ENCODE results near the gene RAB12.

The RAB12 gene

DNA sequence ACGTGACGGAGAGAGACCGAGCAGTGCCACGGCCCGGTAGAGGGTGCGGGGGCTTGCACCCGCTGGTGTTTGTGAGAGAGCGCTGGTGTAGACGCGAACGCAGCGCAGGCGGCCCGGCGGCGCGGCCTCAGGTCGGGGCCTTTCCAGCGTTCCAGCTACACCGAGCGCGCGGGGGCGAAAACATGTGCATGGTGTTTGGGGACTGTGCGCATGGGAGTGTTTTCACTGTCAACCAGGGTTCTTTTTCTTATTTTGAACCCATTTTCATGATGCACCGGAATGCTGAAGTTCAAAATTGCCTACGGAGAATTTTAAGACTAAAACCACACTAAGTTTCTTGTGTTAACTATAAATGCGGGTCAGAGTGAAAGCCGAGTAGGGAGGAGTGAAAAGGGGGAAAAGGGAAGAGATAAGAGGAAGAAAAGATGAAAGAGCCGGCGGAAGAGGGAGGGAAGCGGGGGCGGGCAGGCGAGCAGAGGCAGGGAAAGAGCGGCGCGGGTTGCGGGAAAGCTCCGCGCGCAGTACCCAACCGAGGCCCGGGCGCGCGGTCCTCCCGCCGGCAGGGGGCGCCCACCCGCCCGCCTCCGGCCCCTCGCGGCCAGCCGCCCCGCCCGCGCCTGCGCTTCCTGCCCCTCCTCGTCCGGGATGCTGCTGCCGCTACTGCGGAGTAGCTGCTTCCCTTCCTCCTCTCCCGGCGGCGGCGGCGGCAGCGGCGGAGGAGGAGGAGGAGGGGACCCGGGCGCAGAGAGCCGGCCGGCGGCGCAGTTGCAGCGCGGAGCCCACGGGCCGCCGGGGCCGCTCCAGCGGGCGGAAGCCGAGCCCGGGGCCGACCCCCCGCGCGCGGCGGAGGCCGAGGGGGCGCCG is at the start of gene RAB12:
Gene RAB12 (plus strand): TSS at position 643 of the 864 bp plus-strand sequence. CDS start 3 bp downstream, at position 646.
- H3K4me1 ChIP-seq (ENCODE audit: control insufficient read depth, low read length), result peaks cover 84% of the 10 kb centered on the region
- H3K79me2 ChIP-seq (ENCODE audit: control insufficient read depth, low read length), result peaks cover 45% of the 10 kb centered on the region
- peaks cover 20% of the 10 kb centered on the region for H3F3A ChIP-seq (ENCODE audit: control insufficient read depth, insufficient read depth)
- peaks cover 32% of the 10 kb centered on the region; the same call in 1 of the 2 replicates for H4K20me1 ChIP-seq (ENCODE audit: control insufficient read depth, insufficient read depth, low read depth, low read length)
- TF ChIP-seq, protein P1, sequence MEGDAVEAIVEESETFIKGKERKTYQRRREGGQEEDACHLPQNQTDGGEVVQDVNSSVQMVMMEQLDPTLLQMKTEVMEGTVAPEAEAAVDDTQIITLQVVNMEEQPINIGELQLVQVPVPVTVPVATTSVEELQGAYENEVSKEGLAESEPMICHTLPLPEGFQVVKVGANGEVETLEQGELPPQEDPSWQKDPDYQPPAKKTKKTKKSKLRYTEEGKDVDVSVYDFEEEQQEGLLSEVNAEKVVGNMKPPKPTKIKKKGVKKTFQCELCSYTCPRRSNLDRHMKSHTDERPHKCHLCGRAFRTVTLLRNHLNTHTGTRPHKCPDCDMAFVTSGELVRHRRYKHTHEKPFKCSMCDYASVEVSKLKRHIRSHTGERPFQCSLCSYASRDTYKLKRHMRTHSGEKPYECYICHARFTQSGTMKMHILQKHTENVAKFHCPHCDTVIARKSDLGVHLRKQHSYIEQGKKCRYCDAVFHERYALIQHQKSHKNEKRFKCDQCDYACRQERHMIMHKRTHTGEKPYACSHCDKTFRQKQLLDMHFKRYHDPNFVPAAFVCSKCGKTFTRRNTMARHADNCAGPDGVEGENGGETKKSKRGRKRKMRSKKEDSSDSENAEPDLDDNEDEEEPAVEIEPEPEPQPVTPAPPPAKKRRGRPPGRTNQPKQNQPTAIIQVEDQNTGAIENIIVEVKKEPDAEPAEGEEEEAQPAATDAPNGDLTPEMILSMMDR (IDR thresholded peaks at IDR 0.05; ENCODE audit: low read depth, low read length, poor library complexity, severe bottlenecking), result peak; percentile 32
- no peak for TF ChIP-seq EZH2phosphoT487 (IDR thresholded peaks at IDR 0.05; ENCODE audit: borderline replicate concordance, low read length)
- peak within 1 kb of the TSS; percentile 93 for H3K27ac ChIP-seq (ENCODE audit: low read depth, low read length)
- no peaks in the 10 kb centered on the region for H3K27me3 ChIP-seq (ENCODE audit: control insufficient read depth, low read length)
- H3K4me3 ChIP-seq (ENCODE audit: low read length), result peak within 1 kb of the TSS; percentile 92
- H3K4me2 ChIP-seq (ENCODE audit: low read length), result peak within 1 kb of the TSS; percentile 90
- no peaks in the 10 kb centered on the region for H3K9me3 ChIP-seq (ENCODE audit: control insufficient read depth, insufficient read depth, low read length)
- H3K36me3 ChIP-seq (ENCODE audit: control insufficient read depth, low read length), result peaks cover 35% of the 10 kb centered on the region
- H3K9me2 ChIP-seq (replicated peaks; ENCODE audit: control insufficient read depth, low read length), result no peaks in the 10 kb centered on the region

- H3K36me3 ChIP-seq (ENCODE audit: control insufficient read depth, low read length), result no peaks in the 10 kb centered on the region
- H3K9me2 ChIP-seq (replicated peaks; ENCODE audit: control insufficient read depth, low read length), result no peaks in the 10 kb centered on the region
- no peak overlapping the region for H3K4me2 ChIP-seq (ENCODE audit: low read length)
- no peaks in the 10 kb centered on the region for H3K9me3 ChIP-seq (ENCODE audit: control insufficient read depth, insufficient read depth, low read length)
- no peaks in the 10 kb centered on the region for H4K20me1 ChIP-seq (ENCODE audit: control insufficient read depth, insufficient read depth, low read depth, low read length)
- no peaks in the 10 kb centered on the region for H3K79me2 ChIP-seq (ENCODE audit: control insufficient read depth, low read length)
- no peaks in the 10 kb centered on the region for H3K4me1 ChIP-seq (ENCODE audit: control insufficient read depth, low read length)
- no peaks in the 10 kb centered on the region for H3F3A ChIP-seq (ENCODE audit: control insufficient read depth, insufficient read depth)
- H3K27ac ChIP-seq (ENCODE audit: low read depth, low read length), result no peak overlapping the region
- no peak overlapping the region for H3K4me3 ChIP-seq (ENCODE audit: low read length)
- TF ChIP-seq EZH2phosphoT487 (IDR thresholded peaks at IDR 0.05; ENCODE audit: borderline replicate concordance, low read length), result no peak
- TF ChIP-seq, protein P1 (IDR thresholded peaks at IDR 0.05; ENCODE audit: low read depth, low read length, poor library complexity, severe bottlenecking), result no peak
- H3K27me3 ChIP-seq (ENCODE audit: control insufficient read depth, low read length), result 0 out of 2 replicates have a peak, but pooled peaks cover 3% of the 10 kb centered on the region
Observed at GRCh38 chr18:8559612-8560186, 49.5 kb upstream of the RAB12 start.

GRCh38 chr18:8561123-8561910 is 47.9 kb upstream of the RAB12 start:
- Histone ChIP-seq H3K4me3 (ENCODE audit: low read length) (no peak overlapping the region), H3K9me3 (ENCODE audit: control insufficient read depth, insufficient read depth, low read length) (no peaks in the 10 kb centered on the region), H3K27me3 (ENCODE audit: control insufficient read depth, low read length) (0 out of 2 replicates have a peak, but pooled peaks cover 3% of the 10 kb centered on the region), H3K9me2 (replicated peaks; ENCODE audit: control insufficient read depth, low read length) (no peaks in the 10 kb centered on the region), H3K4me1 (ENCODE audit: control insufficient read depth, low read length) (no peaks in the 10 kb centered on the region), H3K36me3 (ENCODE audit: control insufficient read depth, low read length) (no peaks in the 10 kb centered on the region), H3K4me2 (ENCODE audit: low read length) (no peak overlapping the region), H3F3A (ENCODE audit: control insufficient read depth, insufficient read depth) (no peaks in the 10 kb centered on the region), H3K27ac (ENCODE audit: low read depth, low read length) (no peak overlapping the region), H4K20me1 (ENCODE audit: control insufficient read depth, insufficient read depth, low read depth, low read length) (no peaks in the 10 kb centered on the region), H3K79me2 (ENCODE audit: control insufficient read depth, low read length) (no peaks in the 10 kb centered on the region)
- TF ChIP-seq, protein P1 (IDR thresholded peaks at IDR 0.05; ENCODE audit: low read depth, low read length, poor library complexity, severe bottlenecking), result no peak
- TF ChIP-seq EZH2phosphoT487 (IDR thresholded peaks at IDR 0.05; ENCODE audit: borderline replicate concordance, low read length), result no peak

Measured in DOHH2 (cell line).